ENCODE data around the gene KCNE1. TPM values are rescaled to one million over a fixed set of nuclear protein-coding genes. Genes with fewer than 3 reads are reported as not detected.
"Not testable (repeated sequence)": the region's sequence is repeated elsewhere in the genome, so short reads cannot be mapped to it uniquely, and the experiment has no call there.

The KCNE1 gene
- total RNA-seq, 3 donors from 2014 or later = 0.22 to 0.26 (median 0.25) TPM

- not testable (repeated sequence) for H3K36me3 Mint-ChIP-seq (ENCODE audit: insufficient read depth); ATAC-seq; H3K4me1 Mint-ChIP-seq (ENCODE audit: low read depth); H3K4me3 Mint-ChIP-seq; H3K9me3 Mint-ChIP-seq; H3K27me3 Mint-ChIP-seq (ENCODE audit: low read depth); DNase-seq
Observed at GRCh38 chr21:34455628-34456027, 56.4 kb downstream of the KCNE1 start.

GRCh38 chr21:34447018-34447417 lies 65.0 kb downstream of the KCNE1 start:
- H3K4me3 Mint-ChIP-seq; DNase-seq; ATAC-seq; H3K27me3 Mint-ChIP-seq (ENCODE audit: low read depth); H3K4me1 Mint-ChIP-seq (ENCODE audit: low read depth); H3K9me3 Mint-ChIP-seq; H3K36me3 Mint-ChIP-seq (ENCODE audit: insufficient read depth): not testable (repeated sequence)

- ATAC-seq = peak; percentile 53 to 56
- not testable (repeated sequence) for DNase-seq; H3K4me1 Mint-ChIP-seq (ENCODE audit: low read depth); H3K36me3 Mint-ChIP-seq (ENCODE audit: insufficient read depth); H3K4me3 Mint-ChIP-seq; H3K9me3 Mint-ChIP-seq; H3K27me3 Mint-ChIP-seq (ENCODE audit: low read depth)
Observed at GRCh38 chr21:34443486-34443885, 68.5 kb downstream of the KCNE1 start.

- not testable (repeated sequence) for H3K36me3 Mint-ChIP-seq (ENCODE audit: insufficient read depth); H3K4me3 Mint-ChIP-seq; ATAC-seq; H3K27me3 Mint-ChIP-seq (ENCODE audit: low read depth); H3K9me3 Mint-ChIP-seq; DNase-seq; H3K4me1 Mint-ChIP-seq (ENCODE audit: low read depth)
Observed at GRCh38 chr21:34429710-34430109, 82.3 kb downstream of the KCNE1 start.

- not testable (repeated sequence) for H3K27me3 Mint-ChIP-seq (ENCODE audit: low read depth)
Observed at GRCh38 chr21:34428441-34428840, 83.6 kb downstream of the KCNE1 start.

GRCh38 chr21:34427339-34427738 lies 84.7 kb downstream of the KCNE1 start:
- not testable (repeated sequence) for DNase-seq; H3K9me3 Mint-ChIP-seq; H3K27me3 Mint-ChIP-seq (ENCODE audit: low read depth); H3K4me1 Mint-ChIP-seq (ENCODE audit: low read depth); H3K36me3 Mint-ChIP-seq (ENCODE audit: insufficient read depth); H3K4me3 Mint-ChIP-seq; ATAC-seq

More at GRCh38 chr21:34428441-34428840, 83.6 kb downstream of the KCNE1 start:
- H3K4me3 Mint-ChIP-seq; H3K4me1 Mint-ChIP-seq (ENCODE audit: low read depth); H3K36me3 Mint-ChIP-seq (ENCODE audit: insufficient read depth); DNase-seq; ATAC-seq; H3K9me3 Mint-ChIP-seq: not testable (repeated sequence)

- not testable (repeated sequence) for H3K27me3 Mint-ChIP-seq (ENCODE audit: low read depth); DNase-seq; H3K36me3 Mint-ChIP-seq (ENCODE audit: insufficient read depth); H3K4me1 Mint-ChIP-seq (ENCODE audit: low read depth); H3K9me3 Mint-ChIP-seq; ATAC-seq; H3K4me3 Mint-ChIP-seq
Observed at GRCh38 chr21:34423805-34424204, 88.2 kb downstream of the KCNE1 start, which contains the start of gene SMIM34. SMIM34 (minus strand) TSS chr21:34423951; CDS start chr21:34423839, 112 bp downstream.

GRCh38 chr21:34417448-34418077 lies 94.4 kb downstream of the KCNE1 start:
- not testable (repeated sequence) for H3K9me3 Mint-ChIP-seq; H3K4me3 Mint-ChIP-seq; H3K27me3 Mint-ChIP-seq (ENCODE audit: low read depth); DNase-seq; H3K36me3 Mint-ChIP-seq (ENCODE audit: insufficient read depth); H3K4me1 Mint-ChIP-seq (ENCODE audit: low read depth)
- peak; percentile 95 for ATAC-seq

GRCh38 chr21:34407294-34407693 lies 104.7 kb downstream of the KCNE1 start:
- not testable (repeated sequence) for H3K9me3 Mint-ChIP-seq; H3K4me3 Mint-ChIP-seq; DNase-seq; ATAC-seq; H3K4me1 Mint-ChIP-seq (ENCODE audit: low read depth); H3K27me3 Mint-ChIP-seq (ENCODE audit: low read depth); H3K36me3 Mint-ChIP-seq (ENCODE audit: insufficient read depth)

GRCh38 chr21:34406676-34407075 lies 105.3 kb downstream of the KCNE1 start:
- not testable (repeated sequence) for H3K4me1 Mint-ChIP-seq (ENCODE audit: low read depth); DNase-seq; ATAC-seq; H3K27me3 Mint-ChIP-seq (ENCODE audit: low read depth); H3K4me3 Mint-ChIP-seq; H3K9me3 Mint-ChIP-seq; H3K36me3 Mint-ChIP-seq (ENCODE audit: insufficient read depth)

GRCh38 chr21:34406102-34406501 lies 105.9 kb downstream of the KCNE1 start:
- H3K9me3 Mint-ChIP-seq; H3K4me1 Mint-ChIP-seq (ENCODE audit: low read depth); H3K4me3 Mint-ChIP-seq; H3K27me3 Mint-ChIP-seq (ENCODE audit: low read depth); DNase-seq; H3K36me3 Mint-ChIP-seq (ENCODE audit: insufficient read depth): not testable (repeated sequence)
- peak; percentile 83 to 93 for ATAC-seq

- H3K27me3 Mint-ChIP-seq (ENCODE audit: low read depth); H3K4me3 Mint-ChIP-seq; H3K36me3 Mint-ChIP-seq (ENCODE audit: insufficient read depth); H3K9me3 Mint-ChIP-seq; DNase-seq; H3K4me1 Mint-ChIP-seq (ENCODE audit: low read depth); ATAC-seq: not testable (repeated sequence)
Observed at GRCh38 chr21:34405686-34406085, 106.3 kb downstream of the KCNE1 start.

- H3K9me3 Mint-ChIP-seq; H3K4me3 Mint-ChIP-seq; H3K4me1 Mint-ChIP-seq (ENCODE audit: low read depth); H3K27me3 Mint-ChIP-seq (ENCODE audit: low read depth); ATAC-seq; H3K36me3 Mint-ChIP-seq (ENCODE audit: insufficient read depth); DNase-seq: not testable (repeated sequence)
Observed at GRCh38 chr21:34404742-34405141, 107.3 kb downstream of the KCNE1 start.

- H3K4me1 Mint-ChIP-seq (ENCODE audit: low read depth); H3K27me3 Mint-ChIP-seq (ENCODE audit: low read depth); H3K4me3 Mint-ChIP-seq; H3K9me3 Mint-ChIP-seq; ATAC-seq; H3K36me3 Mint-ChIP-seq (ENCODE audit: insufficient read depth); DNase-seq: not testable (repeated sequence)
Observed at GRCh38 chr21:34400522-34400921, 111.5 kb downstream of the KCNE1 start.

Measured in activated T-cell treated with anti-CD3 and anti-CD28 coated beads, Interleukin-2, amount 50 U/mL, for 4 hours (primary cell).